Neural progenitor cell (in vitro differentiated cells): ENCODE measurements around the gene STK4. TPM values are rescaled to one million over a fixed set of nuclear protein-coding genes. Genes with fewer than 3 reads are reported as not detected.

ENCODE experiments used
- DNase-seq: peaks from one replicate; pipeline ENCODE4 v3.0.0-alpha.2; 2016; ENCODE audit warnings: low spot score
- H2AFZ ChIP-seq: fragments of 200-600 bp; sonication (generic); replicated peaks from 2 replicates; pipeline ENCODE4 v1.6.1; 2016; ENCODE audit warnings: antibody characterized with exemption
- H3F3A ChIP-seq: fragments of 200-600 bp; sonication (generic); 2 replicates; pipeline ENCODE4 v1.6.1; 2016; ENCODE audit warnings: antibody characterized with exemption, low read depth
- H3K27ac ChIP-seq: fragments of 200-600 bp; sonication (generic); 2 replicates; pipeline ENCODE4 v1.5.1; 2016; ENCODE audit warnings: mild to moderate bottlenecking
- H3K27me3 ChIP-seq: fragments of 200-600 bp; sonication (generic); 2 replicates; pipeline ENCODE4 v1.6.1; 2016; ENCODE audit warnings: mild to moderate bottlenecking, moderate library complexity
- H3K36me3 ChIP-seq: fragments of 200-600 bp; sonication (generic); 2 replicates; pipeline ENCODE4 v1.5.1; 2016
- H3K4me1 ChIP-seq: fragments of 200-600 bp; sonication (generic); 2 replicates; pipeline ENCODE4 v1.6.1; 2016; ENCODE audit warnings: mixed run types
- H3K4me2 ChIP-seq: fragments of 200-600 bp; sonication (generic); 2 replicates; pipeline ENCODE4 v1.6.1; 2016
- H3K4me3 ChIP-seq: fragments of 200-600 bp; sonication (generic); 2 replicates; pipeline ENCODE4 v1.5.1; 2016
- H3K79me2 ChIP-seq: fragments of 200-600 bp; sonication (generic); 2 replicates; pipeline ENCODE4 v1.6.1; 2016; ENCODE audit warnings: low read depth
- H3K9ac ChIP-seq: fragments of 200-600 bp; sonication (generic); 2 replicates; pipeline ENCODE4 v1.6.1; 2016
- H3K9me3 ChIP-seq: fragments of 200-600 bp; sonication (generic); 2 replicates; pipeline ENCODE4 v1.5.1; 2016; ENCODE audit warnings: low read depth
- H4K20me1 ChIP-seq: fragments of 200-600 bp; sonication (generic); 2 replicates; pipeline ENCODE4 v1.6.1; 2016; ENCODE audit warnings: low read depth
- H3K27ac Mint-ChIP-seq: 3 replicates; pipeline ENCODE4 v1.8.0; 2021; ENCODE audit warnings: mixed read lengths
- H3K27me3 Mint-ChIP-seq: 2 replicates; pipeline ENCODE4 v1.8.0; 2022; ENCODE audit warnings: low read depth, mild to moderate bottlenecking, inconsistent platforms, moderate library complexity, mixed read lengths; ENCODE audit not compliant: insufficient read depth
- H3K36me3 Mint-ChIP-seq: 3 replicates; pipeline ENCODE4 v1.8.0; 2021; ENCODE audit warnings: mixed read lengths
- H3K4me1 Mint-ChIP-seq: 3 replicates; pipeline ENCODE4 v1.8.0; 2021; ENCODE audit warnings: mixed read lengths
- H3K4me3 Mint-ChIP-seq: 3 replicates; pipeline ENCODE4 v1.8.0; 2021; ENCODE audit warnings: mild to moderate bottlenecking, moderate library complexity, mixed read lengths
- H3K9me3 Mint-ChIP-seq: 3 replicates; pipeline ENCODE4 v1.8.0; 2020; ENCODE audit warnings: mixed read lengths
- EZH2 ChIP-seq: fragments of 200-600 bp; sonication (generic); IDR thresholded peaks from 2 replicates; pipeline ENCODE4 v1.6.1; 2017; ENCODE audit warnings: antibody characterized with exemption, mild to moderate bottlenecking, moderate library complexity
- EZH2phosphoT487 ChIP-seq: fragments of 200-600 bp; sonication (generic); IDR thresholded peaks from 2 replicates; pipeline ENCODE4 v1.6.1; 2017; ENCODE audit warnings: antibody characterized with exemption
- total RNA-seq: library from RNA; depleted of rRNA; stranded (reverse); fragments of >200 nt; gene quantifications from 2 replicates; pipeline ENCODE4 v1.2.3, GENCODE V29; 2015; ENCODE audit warnings: low replicate concordance
- TF ChIP-seq, protein P1 (sequence below): fragments of 200-600 bp; sonication (generic); IDR thresholded peaks from 2 replicates; pipeline ENCODE4 v1.5.1; 2017; ENCODE audit warnings: antibody characterized with exemption, mild to moderate bottlenecking

The STK4 gene
- total RNA-seq, 1 donor from 2014 or later: 46.1 TPM

DNA sequence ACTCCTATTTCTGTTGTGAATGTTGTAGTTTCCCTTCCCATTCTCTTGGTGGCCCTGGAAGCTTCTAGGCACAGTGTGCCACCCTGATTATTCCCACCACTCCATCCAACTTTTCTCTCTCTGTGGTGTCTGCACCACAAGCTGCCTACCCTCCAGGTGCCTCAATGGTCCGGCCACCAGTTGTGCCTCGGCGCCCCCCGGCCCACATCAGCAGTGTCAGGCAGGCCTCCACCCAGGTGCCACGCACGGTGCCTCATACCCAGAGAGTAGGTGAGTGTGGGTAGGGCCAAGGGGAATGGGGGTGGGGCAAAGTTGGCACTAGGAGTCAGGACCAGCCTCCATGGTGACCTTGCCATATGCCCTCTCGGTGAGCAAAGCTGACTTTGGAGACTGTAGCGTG lies 33.4 kb upstream of the STK4 start:
- DNase-seq: no peak
- Mint-ChIP-seq H3K27ac (no peak overlapping the region), H3K4me3 (no peak overlapping the region), H3K36me3 (peaks cover 6% of the 10 kb centered on the region), H3K4me1 (no peaks in the 10 kb centered on the region), H3K9me3 (no peaks in the 10 kb centered on the region), H3K27me3 (peaks cover 2% of the 10 kb centered on the region)
- Histone ChIP-seq H3K36me3 (no peaks in the 10 kb centered on the region), H3K79me2 (no peaks in the 10 kb centered on the region), H4K20me1 (no peaks in the 10 kb centered on the region), H3K4me3 (no peak overlapping the region), H3K4me2 (no peak overlapping the region), H3F3A (no peaks in the 10 kb centered on the region), H3K27me3 (no peaks in the 10 kb centered on the region), H2AFZ (no peak overlapping the region), H3K9ac (no peak overlapping the region), H3K9me3 (no peaks in the 10 kb centered on the region), H3K4me1 (no peaks in the 10 kb centered on the region), H3K27ac (no peak overlapping the region)
- TF ChIP-seq, protein P1, sequence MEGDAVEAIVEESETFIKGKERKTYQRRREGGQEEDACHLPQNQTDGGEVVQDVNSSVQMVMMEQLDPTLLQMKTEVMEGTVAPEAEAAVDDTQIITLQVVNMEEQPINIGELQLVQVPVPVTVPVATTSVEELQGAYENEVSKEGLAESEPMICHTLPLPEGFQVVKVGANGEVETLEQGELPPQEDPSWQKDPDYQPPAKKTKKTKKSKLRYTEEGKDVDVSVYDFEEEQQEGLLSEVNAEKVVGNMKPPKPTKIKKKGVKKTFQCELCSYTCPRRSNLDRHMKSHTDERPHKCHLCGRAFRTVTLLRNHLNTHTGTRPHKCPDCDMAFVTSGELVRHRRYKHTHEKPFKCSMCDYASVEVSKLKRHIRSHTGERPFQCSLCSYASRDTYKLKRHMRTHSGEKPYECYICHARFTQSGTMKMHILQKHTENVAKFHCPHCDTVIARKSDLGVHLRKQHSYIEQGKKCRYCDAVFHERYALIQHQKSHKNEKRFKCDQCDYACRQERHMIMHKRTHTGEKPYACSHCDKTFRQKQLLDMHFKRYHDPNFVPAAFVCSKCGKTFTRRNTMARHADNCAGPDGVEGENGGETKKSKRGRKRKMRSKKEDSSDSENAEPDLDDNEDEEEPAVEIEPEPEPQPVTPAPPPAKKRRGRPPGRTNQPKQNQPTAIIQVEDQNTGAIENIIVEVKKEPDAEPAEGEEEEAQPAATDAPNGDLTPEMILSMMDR: no peak
- TF ChIP-seq EZH2 (no peak), EZH2phosphoT487 (no peak)

DNA sequence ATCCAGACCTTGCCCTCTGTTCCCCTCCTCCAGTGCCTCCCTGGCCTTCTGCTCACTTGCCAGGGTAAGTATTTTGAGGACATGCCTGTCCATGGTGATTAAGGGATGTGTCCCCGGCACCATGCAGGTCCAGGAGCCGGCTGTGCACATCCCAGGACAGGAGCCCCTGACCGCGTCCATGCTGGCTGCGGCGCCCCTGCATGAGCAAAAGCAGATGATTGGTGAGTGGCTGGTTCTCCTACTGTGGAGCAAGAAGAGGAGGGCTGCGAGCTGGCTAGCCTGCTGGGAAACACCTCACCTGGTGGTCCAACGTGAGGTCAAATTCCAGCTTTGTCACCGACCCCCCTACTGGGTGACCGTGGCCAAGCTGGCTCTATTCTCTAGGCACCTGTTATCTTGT lies 29.8 kb upstream of the STK4 start:
- Histone ChIP-seq H3K27ac (no peak overlapping the region), H3K4me2 (no peak overlapping the region), H3K4me3 (no peak overlapping the region), H3K36me3 (no peaks in the 10 kb centered on the region), H3K9me3 (no peaks in the 10 kb centered on the region), H3K27me3 (no peaks in the 10 kb centered on the region), H2AFZ (no peak overlapping the region), H4K20me1 (peaks cover under 1% of the 10 kb centered on the region), H3K79me2 (no peaks in the 10 kb centered on the region), H3K9ac (no peak overlapping the region), H3F3A (no peaks in the 10 kb centered on the region), H3K4me1 (no peaks in the 10 kb centered on the region)
- Mint-ChIP-seq H3K4me3 (no peak overlapping the region), H3K4me1 (no peaks in the 10 kb centered on the region), H3K9me3 (no peaks in the 10 kb centered on the region), H3K27me3 (peaks cover 2% of the 10 kb centered on the region), H3K36me3 (peaks cover 13% of the 10 kb centered on the region), H3K27ac (no peak overlapping the region)
- DNase-seq: no peak
- TF ChIP-seq, protein P1: no peak

DNA sequence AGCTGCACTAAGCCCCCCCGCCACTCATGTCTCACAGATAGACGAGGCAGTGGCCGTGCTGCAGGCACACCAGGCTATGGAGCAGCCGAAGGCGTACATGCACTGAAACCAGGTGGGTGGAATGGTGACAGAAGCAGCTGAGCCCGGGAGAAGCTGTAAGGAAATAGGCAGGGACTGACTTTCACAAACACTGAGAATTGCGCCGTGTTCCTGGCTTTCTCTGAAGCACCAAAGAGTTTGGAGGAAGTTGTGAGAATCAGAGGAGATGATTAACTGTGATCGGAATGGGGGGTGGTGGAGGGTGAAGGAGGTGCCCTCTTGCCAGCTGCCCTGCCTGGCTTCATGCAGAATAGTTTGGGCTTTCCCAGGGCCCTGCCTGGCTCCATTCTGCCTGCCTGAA lies 27.7 kb upstream of the STK4 start:
- Histone ChIP-seq H3F3A (no peaks in the 10 kb centered on the region), H3K4me2 (no peak overlapping the region), H3K9me3 (no peaks in the 10 kb centered on the region), H3K36me3 (no peaks in the 10 kb centered on the region), H3K4me3 (no peak overlapping the region), H4K20me1 (peaks cover 6% of the 10 kb centered on the region), H3K4me1 (no peaks in the 10 kb centered on the region), H2AFZ (no peak overlapping the region), H3K9ac (no peak overlapping the region), H3K27ac (no peak overlapping the region), H3K27me3 (no peaks in the 10 kb centered on the region), H3K79me2 (no peaks in the 10 kb centered on the region)
- peaks cover 16% of the 10 kb centered on the region for H3K36me3 Mint-ChIP-seq
- H3K4me3 Mint-ChIP-seq: no peak overlapping the region
- H3K9me3 Mint-ChIP-seq: no peaks in the 10 kb centered on the region
- H3K27me3 Mint-ChIP-seq: peaks cover 2% of the 10 kb centered on the region
- H3K27ac Mint-ChIP-seq: no peak overlapping the region
- no peak for DNase-seq
- TF ChIP-seq, protein P1: no peak
- no peak for TF ChIP-seq EZH2phosphoT487
- TF ChIP-seq EZH2: no peak
- H3K4me1 Mint-ChIP-seq: no peaks in the 10 kb centered on the region
